ENCODE measurements around the gene GAB1. TPM values are rescaled to one million over a fixed set of nuclear protein-coding genes. Genes with fewer than 3 reads are reported as not detected.

The GAB1 gene
- total RNA-seq, 2 donors from 2014 or later: 28.3 to 33.3 TPM

GRCh38 chr4:143421609-143422008 lies 84.9 kb downstream of the GAB1 start:
- Mint-ChIP-seq H3K4me3 (no peak overlapping the region), H3K27me3 (ENCODE audit: insufficient read depth) (no peaks in the 10 kb centered on the region), H3K27ac (no peak overlapping the region), H3K9me3 (no peaks in the 10 kb centered on the region), H3K4me1 (peaks cover 17% of the 10 kb centered on the region), H3K36me3 (ENCODE audit: low read depth) (peaks cover 21% of the 10 kb centered on the region)
- H3K27me3 ChIP-seq (ENCODE audit: control insufficient read depth, insufficient read depth, low read length, poor library complexity, severe bottlenecking): no peaks in the 10 kb centered on the region
- no peak for TF ChIP-seq CTCF (conservative IDR thresholded peaks at IDR 0.05)
- H3K27ac ChIP-seq (ENCODE audit: low read depth, low read length): no peak overlapping the region
- H3K9ac ChIP-seq (ENCODE audit: extremely low read depth, low read length, poor library complexity, severe bottlenecking): no peak overlapping the region
- no peaks in the 10 kb centered on the region for H3K9me3 ChIP-seq (ENCODE audit: control insufficient read depth, low read length)
- H3K4me1 ChIP-seq (ENCODE audit: control insufficient read depth, insufficient read depth, low read length): no peaks in the 10 kb centered on the region
- H3K36me3 ChIP-seq (ENCODE audit: control insufficient read depth, insufficient read depth, low read length): peaks cover 32% of the 10 kb centered on the region
- no peak overlapping the region for H3K4me3 ChIP-seq (ENCODE audit: low read length)
- no peak for DNase-seq
- WGBS, 2 experiments (ENCODE audit: insufficient coverage in 1 of 2, insufficient read length in 1 of 2): 85% methylated on average over 1 of the region's 1 CpG; no CpG with 5 or more reads in 1 of the 2 experiments

GRCh38 chr4:143424276-143424675 lies 87.6 kb downstream of the GAB1 start:
- Mint-ChIP-seq H3K4me1 (peaks cover 17% of the 10 kb centered on the region), H3K9me3 (no peaks in the 10 kb centered on the region), H3K36me3 (ENCODE audit: low read depth) (peaks cover 18% of the 10 kb centered on the region), H3K27me3 (ENCODE audit: insufficient read depth) (no peaks in the 10 kb centered on the region), H3K27ac (no peak overlapping the region), H3K4me3 (no peak overlapping the region)
- Histone ChIP-seq H3K4me3 (ENCODE audit: low read length) (no peak overlapping the region), H3K27ac (ENCODE audit: low read depth, low read length) (no peak overlapping the region), H3K9me3 (ENCODE audit: control insufficient read depth, low read length) (peaks cover 2% of the 10 kb centered on the region), H3K36me3 (ENCODE audit: control insufficient read depth, insufficient read depth, low read length) (peaks cover 24% of the 10 kb centered on the region), H3K9ac (ENCODE audit: extremely low read depth, low read length, poor library complexity, severe bottlenecking) (no peak overlapping the region), H3K4me1 (ENCODE audit: control insufficient read depth, insufficient read depth, low read length) (no peaks in the 10 kb centered on the region), H3K27me3 (ENCODE audit: control insufficient read depth, insufficient read depth, low read length, poor library complexity, severe bottlenecking) (no peaks in the 10 kb centered on the region)
- TF ChIP-seq CTCF (conservative IDR thresholded peaks at IDR 0.05): no peak
- no peak for DNase-seq

GRCh38 chr4:143431526-143432257 lies 95.0 kb downstream of the GAB1 start:
- H3K4me3 ChIP-seq (ENCODE audit: low read length): no peak overlapping the region
- H3K36me3 ChIP-seq (ENCODE audit: control insufficient read depth, insufficient read depth, low read length): peaks cover 48% of the 10 kb centered on the region
- no peak overlapping the region for H3K9ac ChIP-seq (ENCODE audit: extremely low read depth, low read length, poor library complexity, severe bottlenecking)
- no peak for TF ChIP-seq CTCF (conservative IDR thresholded peaks at IDR 0.05)
- Mint-ChIP-seq H3K9me3 (peaks cover 16% of the 10 kb centered on the region), H3K27ac (peak overlapping the region; percentile 69), H3K4me3 (no peak overlapping the region), H3K36me3 (ENCODE audit: low read depth) (peaks cover 42% of the 10 kb centered on the region), H3K27me3 (ENCODE audit: insufficient read depth) (no peaks in the 10 kb centered on the region), H3K4me1 (no peaks in the 10 kb centered on the region)
- peaks cover 22% of the 10 kb centered on the region for H3K9me3 ChIP-seq (ENCODE audit: control insufficient read depth, low read length)
- H3K27ac ChIP-seq (ENCODE audit: low read depth, low read length): peak overlapping the region; percentile 1
- WGBS, 2 experiments (ENCODE audit: insufficient coverage in 1 of 2, insufficient read length in 1 of 2): 85 to 88% methylated on average over 6 to 10 of the region's 10 CpGs
- no peaks in the 10 kb centered on the region for H3K4me1 ChIP-seq (ENCODE audit: control insufficient read depth, insufficient read depth, low read length)
- peak; percentile 51 for DNase-seq
- no peaks in the 10 kb centered on the region for H3K27me3 ChIP-seq (ENCODE audit: control insufficient read depth, insufficient read depth, low read length, poor library complexity, severe bottlenecking)

Data from endodermal cell (in vitro differentiated cells).